Mesenchymal stem cell (in vitro differentiated cells and primary cell): Measurements from ENCODE around the gene EEIG1.

Experiments
- DNase-seq: peaks from one replicate; pipeline ENCODE4 v3.0.0-alpha.2; 2013
- H2AFZ ChIP-seq: one replicate; pipeline ENCODE4 v1.6.1; 2013; ENCODE audit warnings: low read depth, mild to moderate bottlenecking, control low read depth, inconsistent platforms, low read length, moderate library complexity
- H2AK5ac ChIP-seq: 2 replicates; pipeline ENCODE4 v1.6.1; 2013; ENCODE audit warnings: low read length, moderate library complexity, mild to moderate bottlenecking, inconsistent platforms; ENCODE audit not compliant: severe bottlenecking
- H2BK120ac ChIP-seq: one replicate; pipeline ENCODE4 v1.6.1; 2013; ENCODE audit warnings: low read depth, mild to moderate bottlenecking, inconsistent platforms, low read length, moderate library complexity
- H2BK12ac ChIP-seq, 2 experiments: one replicate each; pipeline ENCODE4 v1.6.1; 2013; ENCODE audit warnings: inconsistent platforms in 2 of 2, low read length in 2 of 2, mild to moderate bottlenecking in 2 of 2, moderate library complexity in 2 of 2, control low read depth in 1 of 2
- H2BK15ac ChIP-seq: one replicate; pipeline ENCODE4 v1.6.1; 2013; ENCODE audit warnings: mild to moderate bottlenecking, low read depth, inconsistent platforms; ENCODE audit not compliant: poor library complexity, severe bottlenecking
- H2BK5ac ChIP-seq: 2 replicates; pipeline ENCODE4 v1.6.1; 2013; ENCODE audit warnings: low read depth, mild to moderate bottlenecking, low read length, control low read depth, inconsistent platforms; ENCODE audit not compliant: poor library complexity, severe bottlenecking
- H3K14ac ChIP-seq, 2 experiments: one replicate each; pipeline ENCODE4 v1.6.1; 2013; ENCODE audit warnings: inconsistent platforms in 2 of 2, low read length in 2 of 2, control low read depth in 1 of 2, mild to moderate bottlenecking in 1 of 2, moderate library complexity in 1 of 2
- H3K18ac ChIP-seq, 2 experiments: one replicate each; pipeline ENCODE4 v1.6.1; 2013; ENCODE audit warnings: inconsistent platforms in 2 of 2, low read length in 2 of 2, control low read depth in 1 of 2, low read depth in 1 of 2, mild to moderate bottlenecking in 1 of 2
- H3K23ac ChIP-seq, 2 experiments: one replicate each; pipeline ENCODE4 v1.6.1; 2013; ENCODE audit warnings: inconsistent platforms in 2 of 2, low read length in 2 of 2, mild to moderate bottlenecking in 2 of 2, moderate library complexity in 2 of 2, control low read depth in 1 of 2
- H3K27ac ChIP-seq: 2 replicates; pipeline ENCODE4 v1.5.1; 2013; ENCODE audit warnings: mild to moderate bottlenecking, moderate library complexity, low read length, control low read depth, inconsistent platforms; ENCODE audit not compliant: poor library complexity, severe bottlenecking
- H3K27me3 ChIP-seq, 2 experiments: 2 replicates each; pipeline versions ENCODE4 v1.6.1 to v1.7.0; 2013; ENCODE audit warnings: low read length in 2 of 2, mild to moderate bottlenecking in 2 of 2, moderate library complexity in 2 of 2, control low read depth in 1 of 2, inconsistent platforms in 1 of 2; ENCODE audit not compliant: control insufficient read depth in 1 of 2, insufficient read depth in 1 of 2
- H3K36me3 ChIP-seq, 2 experiments: 2 replicates each; pipeline versions ENCODE4 v1.6.1 to v1.7.0; 2013; ENCODE audit warnings: low read length in 2 of 2, control low read depth in 1 of 2, inconsistent platforms in 1 of 2, low read depth in 1 of 2, mild to moderate bottlenecking in 1 of 2; ENCODE audit not compliant: insufficient read depth in 2 of 2, control insufficient read depth in 1 of 2
- H3K4ac ChIP-seq, 2 experiments: one replicate each; pipeline ENCODE4 v1.6.1; 2013; ENCODE audit warnings: inconsistent platforms in 2 of 2, low read length in 2 of 2, mild to moderate bottlenecking in 2 of 2, moderate library complexity in 2 of 2, control low read depth in 1 of 2, low read depth in 1 of 2
- H3K4me1 ChIP-seq: 2 replicates; pipeline ENCODE4 v1.6.1; 2013; ENCODE audit warnings: low read depth, low read length, control low read depth; ENCODE audit not compliant: control insufficient read depth, insufficient read depth
- H3K4me2 ChIP-seq: 2 replicates; pipeline ENCODE4 v1.6.1; 2013; ENCODE audit warnings: low read length, mild to moderate bottlenecking, inconsistent platforms; ENCODE audit not compliant: poor library complexity, severe bottlenecking
- H3K4me3 ChIP-seq, 2 experiments: 2 replicates each; pipeline versions ENCODE4 v1.5.1 to v1.7.0; 2013; ENCODE audit warnings: low read length in 2 of 2, mild to moderate bottlenecking in 2 of 2, control low read depth in 1 of 2, low read depth in 1 of 2; ENCODE audit not compliant: insufficient read depth in 1 of 2
- H3K79me1 ChIP-seq: replicated peaks from 2 replicates; pipeline ENCODE4 v1.6.1; 2013; ENCODE audit warnings: mild to moderate bottlenecking, control low read depth, low read length, inconsistent platforms; ENCODE audit not compliant: poor library complexity, severe bottlenecking
- H3K9ac ChIP-seq: 2 replicates; pipeline ENCODE4 v1.7.0; 2013; ENCODE audit warnings: mild to moderate bottlenecking, low read length, moderate library complexity
- H3K9me3 ChIP-seq: 2 replicates; pipeline ENCODE4 v1.7.0; 2013; ENCODE audit warnings: mild to moderate bottlenecking, low read length; ENCODE audit not compliant: control insufficient read depth
- H4K8ac ChIP-seq: one replicate; pipeline ENCODE4 v1.6.1; 2013; ENCODE audit warnings: inconsistent platforms, mild to moderate bottlenecking, low read length, moderate library complexity
- H4K91ac ChIP-seq: one replicate; pipeline ENCODE4 v1.6.1; 2013; ENCODE audit warnings: mild to moderate bottlenecking, low read length, inconsistent platforms
- WGBS: methylation state at CpG from one replicate; pipeline ENCODE4 v1.1.7; 2013; ENCODE audit warnings: mixed read lengths; 5-methylcytosine and 5-hydroxymethylcytosine counted together

Gene EEIG1

GRCh38 chr9:128006332-128006996, 25.7 kb upstream of the EEIG1 start:
- Histone ChIP-seq H2AFZ (no peak overlapping the region), H3K9ac (no peak overlapping the region), H3K23ac (no peak overlapping the region), H2BK5ac (no peak overlapping the region), H3K79me1 (no peaks in the 10 kb centered on the region), H4K8ac (peak overlapping the region; percentile 51), H3K27ac (no peak overlapping the region), H2AK5ac (no peak overlapping the region), H3K4me3 (no peak overlapping the region), H3K4me2 (no peak overlapping the region), H4K91ac (no peak overlapping the region), H2BK120ac (peak overlapping the region; percentile 82), H3K4me1 (peaks cover 23% of the 10 kb centered on the region), H3K14ac (no peak overlapping the region), H3K4ac (peak overlapping the region in 1 of 2 experiments; percentile 77), H3K27me3 (no peaks in the 10 kb centered on the region), H3K36me3 (no peaks in the 10 kb centered on the region), H2BK12ac (no peak overlapping the region), H2BK15ac (no peak overlapping the region), H3K9me3 (no peaks in the 10 kb centered on the region), H3K18ac (peak overlapping the region in 1 of 2 experiments; percentile 59)
- WGBS, result 52% methylated on average over 4 of the region's 11 CpGs
- DNase-seq, result peak; percentile 44

GRCh38 chr9:128005923-128006322, 25.1 kb upstream of the EEIG1 start:
- Histone ChIP-seq H2AK5ac (no peak overlapping the region), H2BK12ac (no peak overlapping the region), H3K4me1 (peaks cover 27% of the 10 kb centered on the region), H3K9me3 (no peaks in the 10 kb centered on the region), H3K27ac (no peak overlapping the region), H3K23ac (no peak overlapping the region), H3K14ac (no peak overlapping the region), H3K4me2 (no peak overlapping the region), H3K79me1 (no peaks in the 10 kb centered on the region), H2BK120ac (no peak overlapping the region), H4K91ac (no peak overlapping the region), H4K8ac (no peak overlapping the region), H3K36me3 (no peaks in the 10 kb centered on the region), H3K27me3 (no peaks in the 10 kb centered on the region), H2BK5ac (no peak overlapping the region), H3K18ac (no peak overlapping the region), H2AFZ (no peak overlapping the region), H3K9ac (no peak overlapping the region), H2BK15ac (no peak overlapping the region), H3K4ac (no peak overlapping the region), H3K4me3 (no peak overlapping the region)
- DNase-seq, result peak; percentile 92
- 4% methylated on average over 8 of the region's 12 CpGs for WGBS

- peak overlapping the region; percentile 80 to 81 for H3K18ac ChIP-seq
- H2BK5ac ChIP-seq, result no peak overlapping the region
- no peaks in the 10 kb centered on the region for H3K79me1 ChIP-seq
- no peak for DNase-seq
- peak overlapping the region; percentile 82 for H4K8ac ChIP-seq
- no peaks in the 10 kb centered on the region for H3K9me3 ChIP-seq
- H2BK120ac ChIP-seq, result peak overlapping the region; percentile 54
- H3K23ac ChIP-seq, result peak overlapping the region in 1 of 2 experiments; percentile 57
- H3K36me3 ChIP-seq, result no peaks in the 10 kb centered on the region
- H3K4me1 ChIP-seq, result peaks cover 27% of the 10 kb centered on the region
- H3K14ac ChIP-seq, result no peak overlapping the region
- H2AK5ac ChIP-seq, result no peak overlapping the region
- no peak overlapping the region for H3K4me2 ChIP-seq
- no peaks in the 10 kb centered on the region for H3K27me3 ChIP-seq
- WGBS, result 95% methylated on average over 11 of the region's 11 CpGs
- no peak overlapping the region for H3K4me3 ChIP-seq
- peak overlapping the region; percentile 52 for H4K91ac ChIP-seq
- H2BK12ac ChIP-seq, result peak overlapping the region; percentile 85 to 87
- H3K27ac ChIP-seq, result no peak overlapping the region
- peak overlapping the region; percentile 17 to 53 for H3K4ac ChIP-seq
- H2BK15ac ChIP-seq, result peak overlapping the region; percentile 98
- no peak overlapping the region for H2AFZ ChIP-seq
- H3K9ac ChIP-seq, result no peak overlapping the region
Observed at GRCh38 chr9:128003966-128004604, 23.3 kb upstream of the EEIG1 start.

- H2BK12ac ChIP-seq, result peak overlapping the region; percentile 1 to 90
- no peak overlapping the region for H2BK15ac ChIP-seq
- no peak overlapping the region for H2AK5ac ChIP-seq
- H2AFZ ChIP-seq, result no peak overlapping the region
- H3K4me1 ChIP-seq, result peaks cover 27% of the 10 kb centered on the region
- no peaks in the 10 kb centered on the region for H3K9me3 ChIP-seq
- H3K23ac ChIP-seq, result no peak overlapping the region
- H3K36me3 ChIP-seq, result no peaks in the 10 kb centered on the region
- H3K27ac ChIP-seq, result no peak overlapping the region
- no peak overlapping the region for H3K4me2 ChIP-seq
- no peak overlapping the region for H2BK120ac ChIP-seq
- no peak overlapping the region for H2BK5ac ChIP-seq
- no peak overlapping the region for H3K14ac ChIP-seq
- 71% methylated on average over 5 of the region's 5 CpGs for WGBS
- no peak overlapping the region for H4K91ac ChIP-seq
- no peak for DNase-seq
- peak overlapping the region in 1 of 2 experiments; percentile 68 for H3K4ac ChIP-seq
- peak overlapping the region; percentile 52 for H4K8ac ChIP-seq
- H3K79me1 ChIP-seq, result no peaks in the 10 kb centered on the region
- H3K27me3 ChIP-seq, result no peaks in the 10 kb centered on the region
- no peak overlapping the region for H3K9ac ChIP-seq
- H3K4me3 ChIP-seq, result no peak overlapping the region
- peak overlapping the region in 1 of 2 experiments; percentile 59 for H3K18ac ChIP-seq
Observed at GRCh38 chr9:128002959-128003358, 22.2 kb upstream of the EEIG1 start.
